Activated naive CD8-positive, alpha-beta T cell treated with anti-CD3 and anti-CD28 coated beads, Interleukin-2, amount 10 ng/mL, durations not matched to agents 7 days and 5 days (primary cell): ENCODE results near the gene NISCH. TPM values are rescaled to one million over a fixed set of nuclear protein-coding genes. Genes with fewer than 3 reads are reported as not detected.

Experiments
- ATAC-seq: fragments of 150-1000 bp; cut with Tn5 transposase; one replicate; pipeline ENCODE4 v1.10.0; 2021; ENCODE audit warnings: low read depth, moderate library complexity
- POLR2A ChIA-PET: fragments of 350-600 bp; sonication (Branson Sonifier 250); formaldehyde crosslinking; loops from one replicate; lab custom pipeline; 2021; ENCODE audit warnings: antibody characterized with exemption; lab: Charles Lee
- DNase-seq: peaks from one replicate; pipeline ENCODE4 v3.0.0; 2021
- H3K27ac Mint-ChIP-seq: one replicate; pipeline ENCODE4 v1.8.0; 2022; ENCODE audit warnings: mild to moderate bottlenecking, mixed read lengths
- H3K27me3 Mint-ChIP-seq: one replicate; pipeline ENCODE4 v1.8.0; 2022; ENCODE audit warnings: mild to moderate bottlenecking, moderate library complexity, mixed read lengths
- H3K36me3 Mint-ChIP-seq: one replicate; pipeline ENCODE4 v1.8.0; 2021; ENCODE audit warnings: mild to moderate bottlenecking, mixed read lengths
- H3K4me1 Mint-ChIP-seq: one replicate; pipeline ENCODE4 v1.8.0; 2021; ENCODE audit warnings: mixed read lengths
- H3K4me3 Mint-ChIP-seq: one replicate; pipeline ENCODE4 v1.8.0; 2022; ENCODE audit warnings: mild to moderate bottlenecking, moderate library complexity, mixed read lengths
- H3K9me3 Mint-ChIP-seq: one replicate; pipeline ENCODE4 v1.8.0; 2021; ENCODE audit warnings: mixed read lengths
- total RNA-seq, 2 experiments: library from RNA; stranded (reverse); gene quantifications; one replicate each; pipeline ENCODE4 v1.2.3, GENCODE V29; 2021

Gene NISCH
- total RNA-seq, 2 experiments from 2014 or later, result 124 to 125 TPM

DNA sequence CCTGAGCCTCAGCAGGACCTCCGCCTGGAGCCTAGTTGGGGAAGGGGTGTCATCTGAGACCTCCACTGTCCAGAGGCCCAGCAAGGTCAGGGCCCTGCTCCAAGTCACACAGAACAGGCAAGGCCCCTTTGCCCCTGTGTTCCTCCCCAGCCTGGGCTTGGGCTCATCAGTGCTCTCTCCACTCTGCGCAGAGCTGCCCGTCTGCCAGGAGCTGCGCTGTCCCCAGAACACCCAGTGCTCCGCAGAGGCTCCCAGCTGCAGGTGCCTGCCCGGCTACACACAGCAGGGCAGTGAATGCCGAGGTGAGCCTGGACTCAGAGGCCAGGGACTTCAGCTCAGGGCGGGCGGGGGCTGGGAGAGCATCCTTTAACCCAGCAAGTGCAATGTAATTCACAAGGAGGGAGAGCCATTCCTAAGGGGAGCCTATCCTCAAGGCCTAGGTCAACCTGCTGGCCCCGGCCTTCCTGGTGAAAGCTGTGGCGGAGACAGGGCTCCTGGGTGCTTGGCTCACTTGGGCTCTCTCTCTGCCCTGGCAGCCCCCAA lies 47.5 kb downstream of the NISCH start:
- POLR2A ChIA-PET, result no interaction called here
- no peak overlapping the region for H3K27ac Mint-ChIP-seq
- H3K4me3 Mint-ChIP-seq, result no peak overlapping the region
- no peaks in the 10 kb centered on the region for H3K4me1 Mint-ChIP-seq
- DNase-seq (no peak), ATAC-seq (no peak)
- H3K27me3 Mint-ChIP-seq, result no peaks in the 10 kb centered on the region
- no peaks in the 10 kb centered on the region for H3K9me3 Mint-ChIP-seq
- H3K36me3 Mint-ChIP-seq, result no peaks in the 10 kb centered on the region

DNA sequence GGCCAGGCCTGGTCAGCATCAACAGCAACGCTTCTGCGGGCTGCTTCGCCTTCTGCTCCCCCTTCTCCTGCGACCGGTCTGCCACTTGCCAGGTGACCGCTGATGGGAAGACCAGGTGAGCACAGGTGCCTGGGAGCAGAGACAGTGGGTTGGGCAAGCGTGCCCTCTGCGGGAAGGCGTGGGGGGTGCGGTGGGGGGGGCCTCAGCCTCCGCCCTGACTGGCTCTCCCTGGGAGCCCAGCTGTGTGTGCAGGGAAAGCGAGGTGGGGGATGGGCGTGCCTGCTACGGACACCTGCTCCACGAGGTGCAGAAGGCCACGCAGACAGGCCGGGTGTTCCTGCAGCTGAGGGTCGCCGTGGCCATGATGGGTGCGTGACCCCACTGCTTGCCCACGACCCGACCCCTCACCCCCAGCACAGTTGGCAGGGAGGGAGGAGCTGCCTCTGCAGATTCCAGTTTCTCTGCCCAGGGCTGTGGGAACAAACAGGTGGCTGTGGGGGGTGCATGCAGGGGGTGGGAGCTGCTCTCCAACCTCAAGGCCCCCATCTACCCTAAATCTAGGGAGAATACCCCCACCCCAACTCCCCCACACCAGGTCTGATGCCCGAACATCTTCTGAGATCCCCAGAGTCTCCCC lies 48.5 kb downstream of the NISCH start:
- H3K27ac Mint-ChIP-seq, result no peak overlapping the region
- no peaks in the 10 kb centered on the region for H3K9me3 Mint-ChIP-seq
- POLR2A ChIA-PET, result no interaction called here
- ATAC-seq, result no peak
- no peak for DNase-seq
- H3K4me1 Mint-ChIP-seq, result no peaks in the 10 kb centered on the region
- H3K36me3 Mint-ChIP-seq, result no peaks in the 10 kb centered on the region
- H3K27me3 Mint-ChIP-seq, result no peaks in the 10 kb centered on the region
- H3K4me3 Mint-ChIP-seq, result no peak overlapping the region

- H3K4me1 Mint-ChIP-seq, result no peaks in the 10 kb centered on the region
- no peaks in the 10 kb centered on the region for H3K9me3 Mint-ChIP-seq
- no peaks in the 10 kb centered on the region for H3K36me3 Mint-ChIP-seq
- H3K27ac Mint-ChIP-seq, result no peak overlapping the region
- ATAC-seq (no peak), DNase-seq (no peak)
- H3K4me3 Mint-ChIP-seq, result no peak overlapping the region
- POLR2A ChIA-PET, result no interaction called here
- no peaks in the 10 kb centered on the region for H3K27me3 Mint-ChIP-seq
These were observed 49.6 kb downstream of the NISCH start for GRCh38 chr3:52504977-52505376.

DNA sequence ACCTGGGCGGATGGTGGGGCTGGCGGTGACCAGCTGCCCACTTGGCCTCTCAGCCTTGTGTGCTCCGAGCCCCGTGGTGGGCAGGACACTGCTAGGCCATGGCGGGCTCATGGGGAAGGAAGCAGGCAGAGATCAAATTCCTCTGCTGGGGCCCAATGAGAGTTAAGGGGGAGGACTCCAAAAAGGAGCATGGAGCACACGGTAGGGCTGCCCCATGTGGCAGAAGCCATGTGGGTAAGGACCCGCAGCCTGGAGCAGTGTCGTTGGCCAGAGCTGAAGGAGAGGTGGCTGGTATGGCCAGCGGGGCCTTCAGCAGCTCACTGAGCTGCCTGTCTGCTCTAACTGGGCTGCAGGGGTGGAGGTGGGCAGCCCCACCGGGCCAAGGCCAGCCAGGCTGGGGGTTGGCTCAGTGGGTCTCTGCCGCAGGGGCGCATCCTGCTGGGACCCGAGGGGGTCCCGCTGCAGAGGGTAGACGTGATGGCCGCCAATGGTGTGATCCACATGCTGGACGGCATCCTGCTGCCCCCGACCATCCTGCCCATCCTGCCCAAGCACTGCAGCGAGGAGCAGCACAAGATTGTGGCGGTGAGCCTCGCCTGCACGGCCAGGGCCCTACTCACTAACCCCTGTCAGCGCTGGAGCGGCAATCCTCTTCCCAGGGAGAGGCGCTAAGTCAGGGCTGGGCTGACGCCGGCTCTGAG lies 51.0 kb downstream of the NISCH start:
- ATAC-seq, result no peak
- no peak for DNase-seq
- Mint-ChIP-seq H3K27ac (no peak overlapping the region), H3K4me1 (no peaks in the 10 kb centered on the region), H3K4me3 (no peak overlapping the region), H3K36me3 (no peaks in the 10 kb centered on the region), H3K27me3 (no peaks in the 10 kb centered on the region), H3K9me3 (no peaks in the 10 kb centered on the region)
- POLR2A ChIA-PET, result no interaction called here

- no peak for DNase-seq
- POLR2A ChIA-PET, result no interaction called here
These were observed 52.0 kb downstream of the NISCH start for GRCh38 chr3:52507359-52507758.

DNA sequence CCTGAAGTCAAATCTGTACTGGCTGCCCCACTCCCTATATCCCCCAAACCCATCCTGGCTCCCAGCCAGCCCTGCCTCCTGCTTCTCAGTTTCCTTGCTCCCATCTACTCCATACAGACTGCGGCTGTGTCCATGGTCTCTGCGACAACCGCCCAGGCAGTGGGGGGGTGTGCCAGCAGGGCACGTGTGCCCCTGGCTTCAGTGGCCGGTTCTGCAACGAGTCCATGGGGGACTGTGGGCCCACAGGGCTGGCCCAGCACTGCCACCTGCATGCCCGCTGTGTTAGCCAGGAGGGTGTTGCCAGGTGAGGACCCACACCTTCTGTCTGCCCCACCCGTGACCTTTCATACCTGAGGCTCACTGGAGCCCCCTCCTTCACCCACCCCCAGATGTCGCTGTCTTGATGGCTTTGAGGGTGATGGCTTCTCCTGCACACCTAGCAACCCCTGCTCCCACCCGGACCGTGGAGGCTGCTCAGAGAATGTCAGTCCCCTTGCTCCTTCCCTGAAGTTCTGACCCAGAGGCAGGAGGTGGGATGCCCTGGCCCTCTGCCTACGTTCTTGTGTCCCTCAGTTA lies 54.4 kb downstream of the NISCH start:
- no peak for DNase-seq
- peaks cover 2% of the 10 kb centered on the region for H3K27me3 Mint-ChIP-seq
- POLR2A ChIA-PET, result no interaction called here
- H3K27ac Mint-ChIP-seq, result no peak overlapping the region
- no peak for ATAC-seq
- no peaks in the 10 kb centered on the region for H3K9me3 Mint-ChIP-seq
- no peak overlapping the region for H3K4me3 Mint-ChIP-seq
- H3K4me1 Mint-ChIP-seq, result no peaks in the 10 kb centered on the region
- H3K36me3 Mint-ChIP-seq, result no peaks in the 10 kb centered on the region

More at GRCh38 chr3:52507359-52507758, 52.0 kb downstream of the NISCH start:
- no peak for ATAC-seq
- H3K36me3 Mint-ChIP-seq, result no peaks in the 10 kb centered on the region
- H3K4me1 Mint-ChIP-seq, result no peaks in the 10 kb centered on the region
- no peaks in the 10 kb centered on the region for H3K27me3 Mint-ChIP-seq
- H3K9me3 Mint-ChIP-seq, result no peaks in the 10 kb centered on the region
- no peak overlapping the region for H3K27ac Mint-ChIP-seq
- no peak overlapping the region for H3K4me3 Mint-ChIP-seq

DNA sequence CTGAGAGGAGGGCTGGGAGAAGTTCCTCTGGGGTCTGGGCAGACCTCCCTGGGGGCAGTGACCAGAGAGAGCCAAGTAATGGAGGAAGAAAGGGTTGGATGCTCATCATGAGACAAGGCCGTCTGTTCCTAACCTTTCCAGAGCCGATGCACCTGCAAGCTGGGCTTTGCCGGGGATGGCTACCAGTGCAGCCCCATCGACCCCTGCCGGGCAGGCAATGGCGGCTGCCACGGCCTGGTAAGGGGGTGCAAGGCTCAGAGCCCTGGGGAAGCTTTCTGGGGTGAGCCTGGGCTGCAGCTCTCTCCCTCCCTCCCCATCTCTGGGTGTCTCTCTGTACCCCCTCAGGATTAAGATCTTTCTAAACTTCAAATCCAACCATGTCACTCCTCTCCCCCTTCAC lies 56.1 kb downstream of the NISCH start:
- no peak for ATAC-seq
- H3K4me3 Mint-ChIP-seq, result no peak overlapping the region

GRCh38 chr3:52512105-52512504 lies 56.7 kb downstream of the NISCH start:
- Mint-ChIP-seq H3K27me3 (peaks cover 2% of the 10 kb centered on the region), H3K9me3 (no peaks in the 10 kb centered on the region), H3K4me1 (no peaks in the 10 kb centered on the region), H3K4me3 (no peak overlapping the region), H3K27ac (no peak overlapping the region), H3K36me3 (no peaks in the 10 kb centered on the region)
- POLR2A ChIA-PET, result no interaction called here
- no peak for DNase-seq
- ATAC-seq, result no peak

More for the DNA sequence above, 56.1 kb downstream of the NISCH start:
- Mint-ChIP-seq H3K4me1 (no peaks in the 10 kb centered on the region), H3K9me3 (no peaks in the 10 kb centered on the region), H3K36me3 (no peaks in the 10 kb centered on the region), H3K27ac (no peak overlapping the region), H3K27me3 (peaks cover 2% of the 10 kb centered on the region)
- POLR2A ChIA-PET, result no interaction called here
- no peak for DNase-seq

DNA sequence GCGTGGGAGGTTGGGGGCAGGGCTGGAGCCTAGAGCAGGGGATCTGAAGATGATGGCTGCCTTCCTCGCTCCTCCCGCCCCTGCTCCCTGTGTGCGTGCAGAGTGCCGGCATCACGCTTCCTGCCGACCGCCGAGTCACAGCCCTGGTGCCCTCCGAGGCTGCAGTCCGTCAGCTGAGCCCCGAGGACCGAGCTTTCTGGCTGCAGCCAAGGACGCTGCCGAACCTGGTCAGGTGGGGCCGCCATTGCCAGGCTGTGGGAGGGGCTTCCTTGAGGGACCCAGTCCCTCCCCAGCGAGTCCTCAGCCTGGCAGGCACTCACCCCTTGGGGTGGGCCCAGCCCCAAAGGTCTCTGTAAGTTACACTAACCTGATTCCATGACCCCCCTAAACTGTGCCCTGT lies 57.3 kb downstream of the NISCH start:
- no peak overlapping the region for H3K27ac Mint-ChIP-seq
- H3K9me3 Mint-ChIP-seq, result no peaks in the 10 kb centered on the region
- DNase-seq (no peak), ATAC-seq (no peak)
- no peaks in the 10 kb centered on the region for H3K4me1 Mint-ChIP-seq
- no peak overlapping the region for H3K4me3 Mint-ChIP-seq
- H3K36me3 Mint-ChIP-seq, result no peaks in the 10 kb centered on the region
- peaks cover 2% of the 10 kb centered on the region for H3K27me3 Mint-ChIP-seq
- POLR2A ChIA-PET, result no interaction called here

- POLR2A ChIA-PET, result no interaction called here
- H3K4me1 Mint-ChIP-seq, result no peaks in the 10 kb centered on the region
- H3K9me3 Mint-ChIP-seq, result no peaks in the 10 kb centered on the region
- ATAC-seq (no peak), DNase-seq (no peak)
- H3K27ac Mint-ChIP-seq, result no peak overlapping the region
- H3K27me3 Mint-ChIP-seq, result peaks cover 2% of the 10 kb centered on the region
- no peaks in the 10 kb centered on the region for H3K36me3 Mint-ChIP-seq
- H3K4me3 Mint-ChIP-seq, result no peak overlapping the region
These were observed 57.9 kb downstream of the NISCH start for GRCh38 chr3:52513281-52513680.

DNA sequence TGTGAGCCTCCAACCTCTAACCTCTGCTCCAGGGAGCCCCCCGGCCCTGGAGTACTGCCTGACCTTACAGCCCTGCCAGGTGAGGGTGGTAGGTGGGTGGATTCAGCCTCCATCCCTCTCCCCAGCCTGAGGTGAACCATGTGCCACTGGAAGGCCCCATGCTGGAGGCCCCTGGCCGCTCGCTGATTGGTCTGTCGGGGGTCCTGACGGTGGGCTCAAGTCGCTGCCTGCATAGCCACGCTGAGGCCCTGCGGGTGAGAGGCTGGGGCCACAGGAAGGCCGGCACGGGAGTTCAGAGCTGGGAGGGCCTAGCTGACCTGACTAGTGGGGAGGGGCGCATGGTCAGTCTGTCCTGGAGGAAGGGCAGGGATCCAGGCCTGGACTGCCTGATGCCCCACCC lies 59.2 kb downstream of the NISCH start:
- peaks cover 2% of the 10 kb centered on the region for H3K27me3 Mint-ChIP-seq

DNA sequence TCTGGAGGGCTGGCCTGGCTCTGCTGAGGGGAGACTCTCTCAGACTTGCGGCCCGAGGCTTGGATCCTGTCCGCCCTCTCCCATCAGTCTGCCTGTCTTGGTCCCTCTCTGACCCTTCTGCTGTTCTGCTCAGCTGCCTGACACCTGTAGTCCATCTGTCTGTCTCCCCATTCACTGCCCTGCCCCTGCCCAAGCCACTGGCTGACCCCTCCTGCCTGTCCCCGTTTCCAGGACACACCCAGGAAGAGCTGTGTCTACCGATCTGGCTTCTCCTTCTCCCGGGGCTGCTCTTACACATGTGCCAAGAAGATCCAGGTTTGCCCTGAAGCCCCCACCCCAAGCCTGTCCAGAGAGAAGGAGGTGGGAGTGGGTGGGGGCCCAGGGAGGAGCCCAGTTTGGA lies 59.8 kb downstream of the NISCH start:
- POLR2A ChIA-PET, result no interaction called here
- no peaks in the 10 kb centered on the region for H3K36me3 Mint-ChIP-seq
- no peaks in the 10 kb centered on the region for H3K9me3 Mint-ChIP-seq
- peaks cover 2% of the 10 kb centered on the region for H3K27me3 Mint-ChIP-seq
- H3K4me3 Mint-ChIP-seq, result no peak overlapping the region
- ATAC-seq, result no peak
- DNase-seq, result no peak
- no peak overlapping the region for H3K27ac Mint-ChIP-seq
- H3K4me1 Mint-ChIP-seq, result no peaks in the 10 kb centered on the region

More for the DNA sequence above, 59.2 kb downstream of the NISCH start:
- Mint-ChIP-seq H3K27ac (no peak overlapping the region), H3K4me1 (no peaks in the 10 kb centered on the region), H3K4me3 (no peak overlapping the region), H3K36me3 (no peaks in the 10 kb centered on the region), H3K9me3 (no peaks in the 10 kb centered on the region)
- ATAC-seq (no peak), DNase-seq (no peak)
- POLR2A ChIA-PET, result no interaction called here

- Mint-ChIP-seq H3K36me3 (no peaks in the 10 kb centered on the region), H3K9me3 (no peaks in the 10 kb centered on the region), H3K27ac (peak overlapping the region; percentile 19), H3K4me3 (no peak overlapping the region), H3K4me1 (no peaks in the 10 kb centered on the region), H3K27me3 (peaks cover 2% of the 10 kb centered on the region)
- DNase-seq (no peak), ATAC-seq (no peak)
- POLR2A ChIA-PET, result no interaction called here
These were observed 61.2 kb downstream of the NISCH start for GRCh38 chr3:52516509-52517195.
